ENCODE measurements around the gene DNAJC5G. TPM values are rescaled to one million over a fixed set of nuclear protein-coding genes. Genes with fewer than 3 reads are reported as not detected.

The DNAJC5G gene
- total and polyA plus RNA-seq, 4 donors: 0.22 to 1.7 (median 0.49) TPM

Other genes with a start within 250 kb of the DNAJC5G start
- gene TMEM214, start 242.5 kb upstream of the DNAJC5G start, total RNA-seq: 10 to 100 TPM; 18.2 to 36.2 TPM
- gene TMEM214, start 242.5 kb upstream of the DNAJC5G start, polyA plus RNA-seq (ENCODE audit: insufficient read length in 2 of 2): 10 to 100 TPM; 44.0 to 60.3 TPM
- 10 to 100 TPM; 14.3 to 32.0 TPM for gene AGBL5, start 223.8 kb upstream of the DNAJC5G start, total RNA-seq
- gene AGBL5, start 223.8 kb upstream of the DNAJC5G start, polyA plus RNA-seq (ENCODE audit: insufficient read length in 2 of 2): 10 to 100 TPM; 49.2 to 51.7 TPM
- 100 to 1,000 TPM; 191 to 454 TPM for gene OST4, start 203.8 kb upstream of the DNAJC5G start, total RNA-seq
- gene OST4, start 203.8 kb upstream of the DNAJC5G start, polyA plus RNA-seq (ENCODE audit: insufficient read length in 2 of 2): 100 to 1,000 TPM; 208 to 225 TPM
- 10 to 100 TPM; 20.9 to 46.2 TPM for gene EMILIN1, start 196.8 kb upstream of the DNAJC5G start, total RNA-seq
- 10 to 100 TPM; 11.4 to 16.2 TPM for gene EMILIN1, start 196.8 kb upstream of the DNAJC5G start, polyA plus RNA-seq (ENCODE audit: insufficient read length in 2 of 2)
- 1 to 10 TPM; 4.1 to 6.0 TPM for gene KHK, start 188.7 kb upstream of the DNAJC5G start, total RNA-seq
- 10 to 100 TPM; 16.9 to 19.1 TPM for gene KHK, start 188.7 kb upstream of the DNAJC5G start, polyA plus RNA-seq (ENCODE audit: insufficient read length in 2 of 2)
- 10 to 100 TPM; 19.0 to 22.7 TPM for gene CGREF1, start 156.3 kb upstream of the DNAJC5G start, total RNA-seq
- 10 to 100 TPM; 48.0 to 55.3 TPM for gene CGREF1, start 156.3 kb upstream of the DNAJC5G start, polyA plus RNA-seq (ENCODE audit: insufficient read length in 2 of 2)
- gene ABHD1, start 151.6 kb upstream of the DNAJC5G start, total RNA-seq: under 1 TPM; 0.77 to 0.79 TPM
- gene ABHD1, start 151.6 kb upstream of the DNAJC5G start, polyA plus RNA-seq (ENCODE audit: insufficient read length in 2 of 2): 1 to 10 TPM; 2.5 to 2.9 TPM
- 10 to 100 TPM; 27.1 to 48.4 TPM for gene PREB, start 140.8 kb upstream of the DNAJC5G start, total RNA-seq
- gene PREB, start 140.8 kb upstream of the DNAJC5G start, polyA plus RNA-seq (ENCODE audit: insufficient read length in 2 of 2): 10 to 100 TPM; 62.7 to 62.9 TPM
- gene PRR30, start 136.0 kb upstream of the DNAJC5G start, total RNA-seq: not detected
- gene PRR30, start 136.0 kb upstream of the DNAJC5G start, polyA plus RNA-seq (ENCODE audit: insufficient read length in 2 of 2): not detected
- under 1 TPM in 1 of 2 donors, not detected in 1; 0.06 TPM for gene TCF23, start 126.4 kb upstream of the DNAJC5G start, total RNA-seq
- under 1 TPM in 1 of 2 donors, not detected in 1; 0.14 TPM for gene TCF23, start 126.4 kb upstream of the DNAJC5G start, polyA plus RNA-seq (ENCODE audit: insufficient read length in 2 of 2)
- gene ATRAID, start 63.4 kb upstream of the DNAJC5G start, total RNA-seq: 100 to 1,000 TPM; 103 to 198 TPM
- 100 to 1,000 TPM in 1 of 2 donors, 10 to 100 TPM in 1; 93.3 to 110 TPM for gene ATRAID, start 63.4 kb upstream of the DNAJC5G start, polyA plus RNA-seq (ENCODE audit: insufficient read length in 2 of 2)
- gene SLC5A6, start 63.2 kb upstream of the DNAJC5G start, total RNA-seq: 10 to 100 TPM; 41.4 to 68.4 TPM
- 10 to 100 TPM; 50.1 to 68.6 TPM for gene SLC5A6, start 63.2 kb upstream of the DNAJC5G start, polyA plus RNA-seq (ENCODE audit: insufficient read length in 2 of 2)
- gene CAD, start 58.1 kb upstream of the DNAJC5G start, total RNA-seq: 10 to 100 TPM; 26.5 to 30.3 TPM
- gene CAD, start 58.1 kb upstream of the DNAJC5G start, polyA plus RNA-seq (ENCODE audit: insufficient read length in 2 of 2): 10 to 100 TPM; 38.7 to 49.2 TPM
- gene SLC30A3, start 12.4 kb upstream of the DNAJC5G start, total RNA-seq: 1 to 10 TPM; 2.9 to 5.5 TPM
- gene SLC30A3, start 12.4 kb upstream of the DNAJC5G start, polyA plus RNA-seq (ENCODE audit: insufficient read length in 2 of 2): 10 to 100 TPM; 18.6 to 30.2 TPM
- under 1 TPM; 0.17 to 0.30 TPM for gene TRIM54, start 7.0 kb downstream of the DNAJC5G start, total RNA-seq
- gene TRIM54, start 7.0 kb downstream of the DNAJC5G start, polyA plus RNA-seq (ENCODE audit: insufficient read length in 2 of 2): 1 to 10 TPM; 1.3 to 1.6 TPM
- 1 to 10 TPM in 1 of 2 donors, under 1 TPM in 1; 0.79 to 2.6 TPM for gene UCN, start 33.0 kb downstream of the DNAJC5G start, total RNA-seq
- gene UCN, start 33.0 kb downstream of the DNAJC5G start, polyA plus RNA-seq (ENCODE audit: insufficient read length in 2 of 2): 1 to 10 TPM; 4.0 to 4.6 TPM
- gene MPV17, start 47.7 kb downstream of the DNAJC5G start, total RNA-seq: 100 to 1,000 TPM in 1 of 2 donors, 10 to 100 TPM in 1; 46.6 to 124 TPM
- 100 to 1,000 TPM; 108 to 132 TPM for gene MPV17, start 47.7 kb downstream of the DNAJC5G start, polyA plus RNA-seq (ENCODE audit: insufficient read length in 2 of 2)
- 10 to 100 TPM; 37.8 to 41.5 TPM for gene GTF3C2, start 81.3 kb downstream of the DNAJC5G start, total RNA-seq
- gene GTF3C2, start 81.3 kb downstream of the DNAJC5G start, polyA plus RNA-seq (ENCODE audit: insufficient read length in 2 of 2): 10 to 100 TPM; 44.5 to 60.5 TPM
- gene EIF2B4, start 94.9 kb downstream of the DNAJC5G start, total RNA-seq: 10 to 100 TPM; 15.5 to 37.1 TPM
- 10 to 100 TPM; 46.7 to 58.9 TPM for gene EIF2B4, start 94.9 kb downstream of the DNAJC5G start, polyA plus RNA-seq (ENCODE audit: insufficient read length in 2 of 2)
- 100 to 1,000 TPM in 1 of 2 donors, 10 to 100 TPM in 1; 66.2 to 112 TPM for gene SNX17, start 95.2 kb downstream of the DNAJC5G start, total RNA-seq
- 100 to 1,000 TPM in 1 of 2 donors, 10 to 100 TPM in 1; 88.5 to 103 TPM for gene SNX17, start 95.2 kb downstream of the DNAJC5G start, polyA plus RNA-seq (ENCODE audit: insufficient read length in 2 of 2)
- 10 to 100 TPM in 1 of 2 donors, 1 to 10 TPM in 1; 6.3 to 16.5 TPM for gene ZNF513, start 105.3 kb downstream of the DNAJC5G start, total RNA-seq
- 10 to 100 TPM; 32.6 to 35.3 TPM for gene ZNF513, start 105.3 kb downstream of the DNAJC5G start, polyA plus RNA-seq (ENCODE audit: insufficient read length in 2 of 2)
- gene PPM1G, start 134.2 kb downstream of the DNAJC5G start, total RNA-seq: 10 to 100 TPM; 40.2 to 69.8 TPM
- gene PPM1G, start 134.2 kb downstream of the DNAJC5G start, polyA plus RNA-seq (ENCODE audit: insufficient read length in 2 of 2): 10 to 100 TPM; 94.8 to 96.1 TPM
- 10 to 100 TPM; 80.1 to 92.1 TPM for gene NRBP1, start 153.2 kb downstream of the DNAJC5G start, total RNA-seq
- 100 to 1,000 TPM; 119 to 133 TPM for gene NRBP1, start 153.2 kb downstream of the DNAJC5G start, polyA plus RNA-seq (ENCODE audit: insufficient read length in 2 of 2)
- gene KRTCAP3, start 166.9 kb downstream of the DNAJC5G start, total RNA-seq: under 1 TPM in 1 of 2 donors, not detected in 1; 0.72 TPM
- 1 to 10 TPM; 2.6 to 5.2 TPM for gene KRTCAP3, start 166.9 kb downstream of the DNAJC5G start, polyA plus RNA-seq (ENCODE audit: insufficient read length in 2 of 2)
- gene IFT172, start 214.3 kb downstream of the DNAJC5G start, total RNA-seq: 10 to 100 TPM; 35.0 to 48.4 TPM
- 10 to 100 TPM; 40.1 to 68.0 TPM for gene IFT172, start 214.3 kb downstream of the DNAJC5G start, polyA plus RNA-seq (ENCODE audit: insufficient read length in 2 of 2)
- 10 to 100 TPM; 42.5 to 50.8 TPM for gene FNDC4, start 219.8 kb downstream of the DNAJC5G start, total RNA-seq
- gene FNDC4, start 219.8 kb downstream of the DNAJC5G start, polyA plus RNA-seq (ENCODE audit: insufficient read length in 2 of 2): 100 to 1,000 TPM; 134 to 137 TPM
- gene GCKR, start 221.4 kb downstream of the DNAJC5G start, total RNA-seq: under 1 TPM; 0.20 to 0.77 TPM
- gene GCKR, start 221.4 kb downstream of the DNAJC5G start, polyA plus RNA-seq (ENCODE audit: insufficient read length in 2 of 2): 1 to 10 TPM; 1.7 to 2.9 TPM

All from spinal cord (tissue), 4 donors.